OCI-LY3 (cell line): ENCODE measurements around the gene CCDC50.

ENCODE experiments used
- H2AFZ ChIP-seq: fragments of 200-600, 300-600 bp; shearing (Covaris generic); 2 replicates; pipeline ENCODE4 v1.6.0; 2014; ENCODE audit warnings: antibody characterized with exemption, low read depth, low read length
- H3K27ac ChIP-seq: fragments of 200-600, 300-600 bp; sonication (generic); 2 replicates; pipeline ENCODE4 v1.5.1; 2014; ENCODE audit warnings: mild to moderate bottlenecking, low read length, moderate library complexity, mixed read lengths
- H3K27me3 ChIP-seq: fragments of 200-600, 300-600 bp; sonication (generic); 2 replicates; pipeline ENCODE4 v1.6.1; 2014; ENCODE audit warnings: low read depth, low read length, mixed read lengths
- H3K36me3 ChIP-seq: fragments of 200-600, 300-600 bp; sonication (generic); replicated peaks from 2 replicates; pipeline ENCODE3; 2014; ENCODE audit warnings: low read depth, low read length, mixed read lengths
- H3K4me1 ChIP-seq: fragments of 300-600, 200-600 bp; sonication (generic); 2 replicates; pipeline ENCODE4 v1.6.1; 2014; ENCODE audit warnings: low read length, mixed read lengths
- H3K4me2 ChIP-seq: fragments of 200-600, 300-600 bp; sonication (generic); 2 replicates; pipeline ENCODE4 v1.6.1; 2014; ENCODE audit warnings: low read length, mixed read lengths
- H3K4me3 ChIP-seq: fragments of 300-600, 200-600 bp; sonication (generic); 2 replicates; pipeline ENCODE4 v1.5.1; 2014; ENCODE audit warnings: antibody characterized with exemption, mild to moderate bottlenecking, low read length, moderate library complexity
- H3K79me2 ChIP-seq: fragments of 300-600, 200-600 bp; shearing (Covaris generic); 2 replicates; pipeline ENCODE4 v1.6.1; 2014; ENCODE audit warnings: mild to moderate bottlenecking, low read length, mixed read lengths
- H3K9ac ChIP-seq: fragments of 300-600, 200-600 bp; shearing (Covaris generic); 2 replicates; pipeline ENCODE4 v1.6.0; 2014; ENCODE audit warnings: mild to moderate bottlenecking, low read length, moderate library complexity
- H3K9me3 ChIP-seq: fragments of 200-600, 300-600 bp; shearing (Covaris generic); 2 replicates; pipeline ENCODE4 v1.6.1; 2014; ENCODE audit warnings: low read length, mixed read lengths; ENCODE audit not compliant: insufficient read depth
- H4K20me1 ChIP-seq: fragments of 200-600, 300-600 bp; sonication (generic); 2 replicates; pipeline ENCODE4 v1.6.1; 2016; ENCODE audit warnings: low read length, mixed read lengths; ENCODE audit not compliant: insufficient read depth
- EZH2phosphoT487 ChIP-seq: fragments of 200-600 bp; shearing (Covaris generic); IDR thresholded peaks from 2 replicates; pipeline ENCODE4 v1.6.1; 2018; ENCODE audit warnings: antibody characterized with exemption, mixed run types, low read depth
- TF ChIP-seq, protein P1 (sequence below): fragments of 200-600, 300-600 bp; sonication (generic); IDR thresholded peaks from 2 replicates; pipeline ENCODE4 v1.5.1; 2014; ENCODE audit warnings: antibody characterized with exemption, low read length, low read depth

CCDC50 gene

DNA sequence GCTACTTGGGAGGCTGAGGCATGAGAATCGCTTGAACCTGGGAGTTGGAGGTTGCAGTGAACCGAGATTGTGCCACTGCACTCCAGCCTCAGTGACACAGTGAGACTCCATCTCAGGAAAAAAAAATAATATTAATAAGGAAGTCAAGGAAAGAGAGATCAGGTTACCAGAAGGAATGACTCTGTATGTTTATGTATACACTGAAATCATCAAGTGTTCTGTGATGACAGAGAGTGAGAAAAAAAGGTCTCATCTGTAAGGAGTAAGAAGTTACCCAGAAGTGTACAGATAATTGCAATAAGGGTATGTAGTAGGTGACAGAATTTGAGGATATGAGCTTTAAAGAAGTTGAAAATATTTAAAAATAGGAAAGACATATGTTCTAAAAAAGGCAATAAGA lies 4.3 kb upstream of the CCDC50 start:
- TF ChIP-seq EZH2phosphoT487, result no peak
- TF ChIP-seq, protein P1, sequence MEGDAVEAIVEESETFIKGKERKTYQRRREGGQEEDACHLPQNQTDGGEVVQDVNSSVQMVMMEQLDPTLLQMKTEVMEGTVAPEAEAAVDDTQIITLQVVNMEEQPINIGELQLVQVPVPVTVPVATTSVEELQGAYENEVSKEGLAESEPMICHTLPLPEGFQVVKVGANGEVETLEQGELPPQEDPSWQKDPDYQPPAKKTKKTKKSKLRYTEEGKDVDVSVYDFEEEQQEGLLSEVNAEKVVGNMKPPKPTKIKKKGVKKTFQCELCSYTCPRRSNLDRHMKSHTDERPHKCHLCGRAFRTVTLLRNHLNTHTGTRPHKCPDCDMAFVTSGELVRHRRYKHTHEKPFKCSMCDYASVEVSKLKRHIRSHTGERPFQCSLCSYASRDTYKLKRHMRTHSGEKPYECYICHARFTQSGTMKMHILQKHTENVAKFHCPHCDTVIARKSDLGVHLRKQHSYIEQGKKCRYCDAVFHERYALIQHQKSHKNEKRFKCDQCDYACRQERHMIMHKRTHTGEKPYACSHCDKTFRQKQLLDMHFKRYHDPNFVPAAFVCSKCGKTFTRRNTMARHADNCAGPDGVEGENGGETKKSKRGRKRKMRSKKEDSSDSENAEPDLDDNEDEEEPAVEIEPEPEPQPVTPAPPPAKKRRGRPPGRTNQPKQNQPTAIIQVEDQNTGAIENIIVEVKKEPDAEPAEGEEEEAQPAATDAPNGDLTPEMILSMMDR, result no peak
- no peak overlapping the region for H3K4me2 ChIP-seq
- H2AFZ ChIP-seq, result no peak overlapping the region
- H3K9ac ChIP-seq, result no peak overlapping the region
- H3K9me3 ChIP-seq, result no peaks in the 10 kb centered on the region
- H3K4me3 ChIP-seq, result no peak overlapping the region
- no peaks in the 10 kb centered on the region for H4K20me1 ChIP-seq
- H3K79me2 ChIP-seq, result peaks cover 7% of the 10 kb centered on the region
- H3K4me1 ChIP-seq, result peaks cover 9% of the 10 kb centered on the region
- H3K27me3 ChIP-seq, result no peaks in the 10 kb centered on the region
- no peaks in the 10 kb centered on the region for H3K36me3 ChIP-seq
- no peak overlapping the region for H3K27ac ChIP-seq

DNA sequence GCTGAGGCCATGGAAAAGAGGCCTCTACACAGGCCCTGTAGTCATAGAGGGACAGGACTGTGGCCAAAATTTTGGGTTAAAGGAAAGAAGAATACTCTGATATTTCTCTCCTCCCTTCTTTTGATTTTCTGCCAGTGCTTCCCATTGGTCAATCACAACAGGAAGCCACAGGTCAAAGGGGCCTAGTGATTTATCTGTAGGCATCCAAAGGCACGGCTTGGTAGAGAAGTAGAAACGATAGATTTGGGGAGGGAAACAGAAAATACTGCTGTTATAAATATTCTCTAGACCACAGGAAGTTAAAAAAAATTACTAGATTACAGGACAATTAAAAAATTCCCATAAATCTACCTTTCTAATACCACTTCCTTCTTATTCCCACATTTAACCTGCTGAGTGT lies 1.7 kb upstream of the CCDC50 start:
- TF ChIP-seq, protein P1, result no peak
- no peak for TF ChIP-seq EZH2phosphoT487
- Histone ChIP-seq H3K4me3 (no peak overlapping the region), H2AFZ (no peak overlapping the region), H3K9me3 (no peaks in the 10 kb centered on the region), H3K27me3 (no peaks in the 10 kb centered on the region), H3K9ac (no peak overlapping the region), H4K20me1 (peaks cover 21% of the 10 kb centered on the region), H3K4me1 (peaks cover 27% of the 10 kb centered on the region), H3K79me2 (peaks cover 33% of the 10 kb centered on the region), H3K4me2 (no peak overlapping the region), H3K36me3 (no peaks in the 10 kb centered on the region), H3K27ac (no peak overlapping the region)

DNA sequence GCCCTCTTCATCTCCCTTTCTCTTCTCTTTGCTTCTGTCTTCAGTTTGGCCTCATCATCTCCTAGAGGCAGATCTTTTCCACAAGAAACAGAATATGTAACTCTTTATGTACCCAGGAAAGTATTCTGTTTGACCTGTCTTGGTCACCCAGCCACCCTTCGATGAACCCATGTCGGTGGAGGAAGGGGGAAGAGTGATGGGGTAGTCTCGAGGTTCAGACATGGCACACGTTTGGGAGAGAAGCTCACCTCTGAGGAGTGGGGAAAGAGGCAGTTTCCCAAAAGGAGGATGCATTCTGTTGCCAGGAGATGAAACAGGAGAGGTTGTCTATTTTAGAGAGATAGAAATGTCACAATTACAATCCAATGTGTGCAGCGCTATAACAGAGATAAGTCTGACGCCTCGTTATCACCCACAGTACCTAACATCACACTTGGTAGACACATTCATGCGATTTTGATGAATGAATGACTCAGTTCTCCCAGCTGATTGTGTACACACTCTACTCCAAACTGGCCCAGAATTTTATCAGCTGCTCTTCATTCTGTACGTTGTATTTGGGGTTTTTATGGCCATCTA lies 722 bp upstream of the CCDC50 start:
- Histone ChIP-seq H3K9ac (peak overlapping the region; percentile 87), H3K4me1 (peaks cover 33% of the 10 kb centered on the region), H3K27me3 (no peaks in the 10 kb centered on the region), H3K36me3 (no peaks in the 10 kb centered on the region), H2AFZ (peak overlapping the region; percentile 92), H3K4me3 (peak overlapping the region; percentile 89), H3K4me2 (peak overlapping the region; percentile 98), H3K27ac (peak overlapping the region; percentile 59), H3K79me2 (peaks cover 42% of the 10 kb centered on the region), H3K9me3 (no peaks in the 10 kb centered on the region), H4K20me1 (peaks cover 30% of the 10 kb centered on the region)
- TF ChIP-seq EZH2phosphoT487, result no peak
- TF ChIP-seq, protein P1, result no peak

DNA sequence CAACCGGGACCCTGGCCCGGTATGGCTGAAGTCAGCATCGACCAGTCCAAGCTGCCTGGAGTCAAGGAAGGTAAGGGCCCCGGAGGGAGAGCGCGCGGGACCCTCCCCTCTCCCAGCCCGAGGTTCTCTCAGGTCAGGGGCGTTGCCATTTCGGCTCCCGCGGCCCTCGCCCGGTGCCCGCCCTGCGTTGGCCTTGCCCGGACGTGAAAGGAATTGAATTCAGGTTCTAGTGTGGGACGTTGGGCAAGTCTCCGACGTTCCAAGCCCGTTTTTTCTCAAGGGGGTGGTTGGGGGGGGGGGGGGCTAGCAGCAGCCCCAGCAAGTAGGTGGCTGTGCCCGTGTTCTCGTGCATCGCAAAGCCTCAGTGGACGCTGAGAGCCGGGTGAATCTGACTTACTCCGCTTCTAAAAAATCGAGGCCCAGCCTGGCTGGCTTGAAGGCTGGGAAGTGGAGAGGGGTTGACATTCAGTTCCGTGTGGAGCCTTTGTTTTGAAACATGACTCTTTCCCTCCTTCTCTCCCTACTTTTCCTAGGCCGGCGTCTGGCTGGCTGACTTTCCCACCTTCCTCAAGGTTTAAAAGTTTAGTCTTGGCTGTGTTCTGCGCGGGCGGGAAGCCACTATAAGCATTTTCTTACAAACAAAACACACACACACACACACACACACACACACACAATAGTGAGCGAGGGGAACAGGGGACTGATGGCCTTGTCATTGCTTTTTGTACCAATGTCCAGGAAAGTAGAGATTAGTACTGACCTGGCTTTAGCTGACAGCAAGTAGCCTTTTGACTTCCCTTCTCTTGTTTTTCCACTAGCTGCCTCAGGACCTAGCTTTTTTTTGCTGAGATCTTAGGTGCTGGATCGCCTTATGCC lies 698 bp downstream of the CCDC50 start, which contains the start of gene UTS2B:
TSS of gene UTS2B (minus strand) at position 873 of the 876 bp plus-strand sequence. CDS start 48,337 bp downstream, outside the sequence.
- H3K79me2 ChIP-seq, result peaks cover 56% of the 10 kb centered on the region
- TF ChIP-seq, protein P1, result no peak
- TF ChIP-seq EZH2phosphoT487, result no peak
- peaks cover 43% of the 10 kb centered on the region for H3K4me1 ChIP-seq
- H3K9me3 ChIP-seq, result no peaks in the 10 kb centered on the region
- peak within 1 kb of the TSS; percentile 59 for H3K27ac ChIP-seq
- H3K9ac ChIP-seq, result peak within 1 kb of the TSS; percentile 87
- H3K4me3 ChIP-seq, result peak within 1 kb of the TSS; percentile 89
- no peaks in the 10 kb centered on the region for H3K27me3 ChIP-seq
- H3K4me2 ChIP-seq, result peak within 1 kb of the TSS; percentile 98
- no peaks in the 10 kb centered on the region for H3K36me3 ChIP-seq
- peaks cover 39% of the 10 kb centered on the region for H4K20me1 ChIP-seq
- H2AFZ ChIP-seq, result peak within 1 kb of the TSS; percentile 92; the same call in 1 of the 2 replicates
